ENCODE measurements around the gene SLC44A4.

DNA sequence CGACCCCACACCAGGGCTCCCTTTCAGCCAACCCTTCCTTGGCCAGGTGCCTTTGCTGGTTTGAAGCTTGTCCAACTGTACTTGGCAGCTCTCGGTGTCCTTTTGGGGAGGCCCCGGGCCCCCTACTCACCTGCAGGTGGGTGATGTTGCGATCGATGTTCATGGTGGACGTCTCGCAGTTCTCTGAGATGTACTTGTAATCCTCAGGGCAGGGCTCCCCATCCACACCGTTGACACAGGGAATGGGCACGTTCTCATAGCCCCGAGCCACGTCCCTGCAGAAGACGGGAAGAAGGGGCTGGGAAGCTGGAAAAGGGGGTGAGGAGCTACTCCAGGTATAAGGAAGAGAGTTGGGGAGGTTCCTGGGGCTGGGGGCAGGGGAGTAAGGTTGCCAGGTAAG lies 4.9 kb upstream of the SLC44A4 start:
- TF ChIP-seq, protein P1, sequence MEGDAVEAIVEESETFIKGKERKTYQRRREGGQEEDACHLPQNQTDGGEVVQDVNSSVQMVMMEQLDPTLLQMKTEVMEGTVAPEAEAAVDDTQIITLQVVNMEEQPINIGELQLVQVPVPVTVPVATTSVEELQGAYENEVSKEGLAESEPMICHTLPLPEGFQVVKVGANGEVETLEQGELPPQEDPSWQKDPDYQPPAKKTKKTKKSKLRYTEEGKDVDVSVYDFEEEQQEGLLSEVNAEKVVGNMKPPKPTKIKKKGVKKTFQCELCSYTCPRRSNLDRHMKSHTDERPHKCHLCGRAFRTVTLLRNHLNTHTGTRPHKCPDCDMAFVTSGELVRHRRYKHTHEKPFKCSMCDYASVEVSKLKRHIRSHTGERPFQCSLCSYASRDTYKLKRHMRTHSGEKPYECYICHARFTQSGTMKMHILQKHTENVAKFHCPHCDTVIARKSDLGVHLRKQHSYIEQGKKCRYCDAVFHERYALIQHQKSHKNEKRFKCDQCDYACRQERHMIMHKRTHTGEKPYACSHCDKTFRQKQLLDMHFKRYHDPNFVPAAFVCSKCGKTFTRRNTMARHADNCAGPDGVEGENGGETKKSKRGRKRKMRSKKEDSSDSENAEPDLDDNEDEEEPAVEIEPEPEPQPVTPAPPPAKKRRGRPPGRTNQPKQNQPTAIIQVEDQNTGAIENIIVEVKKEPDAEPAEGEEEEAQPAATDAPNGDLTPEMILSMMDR (IDR thresholded peaks at IDR 0.05; ENCODE audit: low read depth, low read length, poor library complexity, severe bottlenecking), result no peak
- no peak for TF ChIP-seq EZH2phosphoT487 (IDR thresholded peaks at IDR 0.05; ENCODE audit: borderline replicate concordance, low read length)
